H9 (cell line): ENCODE data around the gene WNT6. TPM values are rescaled to one million over a fixed set of nuclear protein-coding genes. Genes with fewer than 3 reads are reported as not detected.

Source experiments
- DNase-seq: peaks from one replicate; pipeline ENCODE4 v3.0.0-alpha.2; 2017
- H2AFZ ChIP-seq: one replicate; pipeline ENCODE4 v1.6.1; 2013; ENCODE audit warnings: mild to moderate bottlenecking, low read length, control low read depth, moderate library complexity
- H2AK5ac ChIP-seq: 2 replicates; pipeline ENCODE4 v1.6.1; 2013; ENCODE audit warnings: low read length, control low read depth, mixed read lengths; ENCODE audit not compliant: insufficient read length
- H2BK120ac ChIP-seq: one replicate; pipeline ENCODE4 v1.6.1; 2013; ENCODE audit warnings: low read depth, mild to moderate bottlenecking, low read length, control low read depth, inconsistent platforms; ENCODE audit not compliant: poor library complexity, severe bottlenecking
- H2BK12ac ChIP-seq: 2 replicates; pipeline ENCODE4 v1.6.1; 2013; ENCODE audit warnings: low read length, control low read depth, mixed read lengths, low read depth; ENCODE audit not compliant: insufficient read length
- H2BK15ac ChIP-seq: 2 replicates; pipeline ENCODE4 v1.6.1; 2013; ENCODE audit warnings: low read depth, low read length, control low read depth
- H2BK20ac ChIP-seq: one replicate; pipeline ENCODE4 v1.6.1; 2013; ENCODE audit warnings: low read depth, mild to moderate bottlenecking, low read length, control low read depth, inconsistent platforms; ENCODE audit not compliant: poor library complexity, severe bottlenecking
- H2BK5ac ChIP-seq: 2 replicates; pipeline ENCODE4 v1.6.1; 2013; ENCODE audit warnings: low read length, control low read depth, mixed read lengths; ENCODE audit not compliant: insufficient read length
- H3K14ac ChIP-seq: 2 replicates; pipeline ENCODE4 v1.6.1; 2013; ENCODE audit warnings: low read length, control low read depth; ENCODE audit not compliant: insufficient read depth
- H3K18ac ChIP-seq: 2 replicates; pipeline ENCODE4 v1.6.1; 2013; ENCODE audit warnings: low read depth, mild to moderate bottlenecking, mixed read lengths, low read length, control low read depth; ENCODE audit not compliant: insufficient read length
- H3K23ac ChIP-seq: 2 replicates; pipeline ENCODE4 v1.6.1; 2013; ENCODE audit warnings: low read length, control low read depth, mixed read lengths, low read depth; ENCODE audit not compliant: insufficient read length
- H3K23me2 ChIP-seq: 2 replicates; pipeline ENCODE4 v1.6.1; 2013; ENCODE audit warnings: low read depth, mild to moderate bottlenecking, mixed read lengths, low read length, control low read depth; ENCODE audit not compliant: insufficient read length, poor library complexity, severe bottlenecking
- H3K27ac ChIP-seq: 2 replicates; pipeline ENCODE4 v1.5.1; 2013; ENCODE audit warnings: low read length, control low read depth, mixed read lengths, low read depth; ENCODE audit not compliant: insufficient read length
- H3K27me3 ChIP-seq: 2 replicates; pipeline ENCODE4 v1.6.1; 2013; ENCODE audit warnings: low read length, control low read depth, inconsistent platforms; ENCODE audit not compliant: insufficient read depth
- H3K4ac ChIP-seq: 2 replicates; pipeline ENCODE4 v1.6.1; 2013; ENCODE audit warnings: low read depth, mild to moderate bottlenecking, control low read depth, inconsistent platforms, low read length, moderate library complexity
- H3K4me1 ChIP-seq: 2 replicates; pipeline ENCODE4 v1.6.1; 2013; ENCODE audit warnings: low read length, control low read depth, inconsistent platforms; ENCODE audit not compliant: insufficient read depth
- H3K4me2 ChIP-seq: 2 replicates; pipeline ENCODE4 v1.6.1; 2013; ENCODE audit warnings: low read length, control low read depth, mixed read lengths; ENCODE audit not compliant: insufficient read length, insufficient read depth
- H3K56ac ChIP-seq: 2 replicates; pipeline ENCODE4 v1.6.1; 2013; ENCODE audit warnings: low read depth, mild to moderate bottlenecking, mixed read lengths, low read length, control low read depth; ENCODE audit not compliant: insufficient read length
- H3K79me1 ChIP-seq: 2 replicates; pipeline ENCODE4 v1.6.1; 2013; ENCODE audit warnings: low read depth, mild to moderate bottlenecking, moderate library complexity, low read length, control low read depth, inconsistent platforms; ENCODE audit not compliant: insufficient read depth, poor library complexity, severe bottlenecking
- H3K79me2 ChIP-seq: 2 replicates; pipeline ENCODE4 v1.6.1; 2013; ENCODE audit warnings: low read length, control low read depth, inconsistent platforms; ENCODE audit not compliant: insufficient read depth
- H3K9ac ChIP-seq: 2 replicates; pipeline ENCODE4 v1.6.1; 2013; ENCODE audit warnings: low read length, control low read depth, mixed read lengths; ENCODE audit not compliant: insufficient read length; ENCODE audit errors: extremely low read depth
- H3K9me3 ChIP-seq: one replicate; pipeline ENCODE4 v1.6.1; 2013; ENCODE audit warnings: low read depth, low read length, inconsistent platforms; ENCODE audit not compliant: control insufficient read depth
- H3T11ph ChIP-seq: one replicate; pipeline ENCODE4 v1.6.1; 2013; ENCODE audit warnings: mild to moderate bottlenecking, low read length, control low read depth, inconsistent platforms
- H4K20me1 ChIP-seq: one replicate; pipeline ENCODE4 v1.6.1; 2013; ENCODE audit not compliant: control insufficient read depth, insufficient read length, insufficient read depth
- H4K5ac ChIP-seq: 2 replicates; pipeline ENCODE4 v1.6.1; 2013; ENCODE audit warnings: low read depth, mild to moderate bottlenecking, mixed read lengths, low read length, control low read depth; ENCODE audit not compliant: insufficient read length
- H4K8ac ChIP-seq: replicated peaks from 2 replicates; pipeline ENCODE4 v1.6.1; 2013; ENCODE audit warnings: low read length, control low read depth, mixed read lengths, low read depth; ENCODE audit not compliant: insufficient read length
- H4K91ac ChIP-seq: 2 replicates; pipeline ENCODE4 v1.6.1; 2013; ENCODE audit warnings: low read depth, mild to moderate bottlenecking, moderate library complexity, mixed read lengths, low read length, control low read depth; ENCODE audit not compliant: insufficient read length
- H3K27ac Mint-ChIP-seq, 3 experiments: 2 replicates in 2 of 3; 3 replicates in 1 of 3; pipeline ENCODE4 v1.8.0; 2020 to 2021; ENCODE audit warnings: mixed read lengths in 3 of 3, mild to moderate bottlenecking in 1 of 3, moderate library complexity in 1 of 3
- H3K27me3 Mint-ChIP-seq: 2 replicates; pipeline ENCODE4 v1.8.0; 2021; ENCODE audit warnings: low read depth, mild to moderate bottlenecking, moderate library complexity, mixed read lengths
- H3K36me3 Mint-ChIP-seq, 3 experiments: 2 replicates in 2 of 3; 3 replicates in 1 of 3; pipeline ENCODE4 v1.8.0; 2020 to 2021; ENCODE audit warnings: low read depth in 3 of 3, mixed read lengths in 3 of 3; ENCODE audit not compliant: insufficient read depth in 1 of 3
- H3K4me1 Mint-ChIP-seq, 2 experiments: 2 replicates each; pipeline ENCODE4 v1.8.0; 2020; ENCODE audit warnings: mixed read lengths in 2 of 2
- H3K4me3 Mint-ChIP-seq, 2 experiments: 2 replicates in 1 of 2; 3 replicates in 1 of 2; pipeline ENCODE4 v1.8.0; 2020 to 2021; ENCODE audit warnings: mild to moderate bottlenecking in 2 of 2, mixed read lengths in 2 of 2, moderate library complexity in 1 of 2
- H3K9me3 Mint-ChIP-seq, 2 experiments: 2 replicates in 1 of 2; 3 replicates in 1 of 2; pipeline ENCODE4 v1.8.0; 2020; ENCODE audit warnings: mild to moderate bottlenecking in 2 of 2, mixed read lengths in 2 of 2, moderate library complexity in 1 of 2
- CTCF ChIP-seq: fragments of 200-600 bp; sonication (generic); conservative IDR thresholded peaks from 3 replicates; pipeline ENCODE4 v1.8.0; 2021; ENCODE audit warnings: antibody characterized with exemption, mild to moderate bottlenecking
- WGBS: extraction: QIAGEN DNeasy Blood & Tissue Kit; methylation state at CpG from one replicate; pipeline ENCODE4 v1.1.7; 2013; ENCODE audit warnings: missing lambda C conversion rate, low lambda C conversion rate, mixed read lengths; ENCODE audit not compliant: insufficient read length; ENCODE audit errors: extremely low coverage; 5-methylcytosine and 5-hydroxymethylcytosine counted together
- total RNA-seq: library from RNA; stranded (reverse); gene quantifications from 2 replicates; pipeline ENCODE4 v1.2.1, GENCODE V29; 2021

The WNT6 gene
- total RNA-seq, 1 experiment from 2014 or later: not detected

GRCh38 chr2:218816561-218817011 is 43.0 kb upstream of the WNT6 start:
- Histone ChIP-seq H3K4me2 (no peak overlapping the region), H3K4ac (no peak overlapping the region), H2BK20ac (no peak overlapping the region), H3K27me3 (no peaks in the 10 kb centered on the region), H3K27ac (no peak overlapping the region), H3K56ac (no peak overlapping the region), H3K23ac (no peak overlapping the region), H3K14ac (no peak overlapping the region), H2BK120ac (no peak overlapping the region), H2BK15ac (no peak overlapping the region), H3T11ph (no peak overlapping the region), H3K4me1 (no peaks in the 10 kb centered on the region), H4K8ac (no peak overlapping the region), H3K23me2 (no peaks in the 10 kb centered on the region), H2BK12ac (no peak overlapping the region), H2BK5ac (no peak overlapping the region), H3K9ac (no peak overlapping the region), H2AFZ (no peak overlapping the region), H4K5ac (no peak overlapping the region), H4K91ac (no peak overlapping the region), H4K20me1 (no peaks in the 10 kb centered on the region), H3K79me1 (no peaks in the 10 kb centered on the region), H3K9me3 (no peaks in the 10 kb centered on the region), H3K18ac (no peak overlapping the region), H2AK5ac (no peak overlapping the region), H3K79me2 (no peaks in the 10 kb centered on the region)
- H3K36me3 Mint-ChIP-seq: no peaks in the 10 kb centered on the region; a peak in 1 of 7 replicates
- H3K4me1 Mint-ChIP-seq: peaks cover 0 to 2% of the 10 kb centered on the region in 2 experiments; a peak in 2 of 4 replicates
- no peak overlapping the region for H3K4me3 Mint-ChIP-seq
- peak overlapping the region in 1 of 3 experiments; percentile 30; a peak in 1 of 7 replicates for H3K27ac Mint-ChIP-seq
- no peaks in the 10 kb centered on the region for H3K9me3 Mint-ChIP-seq
- H3K27me3 Mint-ChIP-seq: peaks cover under 1% of the 10 kb centered on the region; the same call in 1 of the 2 replicates
- WGBS: no CpG with 5 or more reads among the region's 2 CpGs
- TF ChIP-seq CTCF: no peak
- no peak for DNase-seq
